HepG2 (cell line): Measurements from ENCODE around the gene SNHG17. TPM values are rescaled to one million over a fixed set of nuclear protein-coding genes. Genes with fewer than 3 reads are reported as not detected.

Experiments
- ATAC-seq: fragments of 200-7000 bp; cut with Tn5 transposase; 3 replicates; pipeline ENCODE4 v1.9.1; 2020; ENCODE audit warnings: mild to moderate bottlenecking, moderate library complexity
- BruUV-seq: library from RNA; stranded (reverse); fragments of 400-500 nt; replicated peaks from 2 replicates; lab custom pipeline; 2021; lab: Mats Ljungman, UMichigan
- CTCF ChIA-PET: fragments of 300-600 bp; formaldehyde crosslinking; extraction: SDS; loops from one replicate; lab custom pipeline; 2021; ENCODE audit warnings: low total read pairs, inconsistent platforms, low intra/inter-chr PET ratio; lab: Yijun Ruan, JAX
- POLR2A ChIA-PET: fragments of 350-600 bp; sonication (Branson Sonifier 250); formaldehyde crosslinking; loops from one replicate; lab custom pipeline; 2020; ENCODE audit warnings: antibody characterized with exemption, inconsistent platforms; lab: Yijun Ruan, JAX
- DNase-seq: peaks from one replicate; pipeline ENCODE4 v3.0.0-alpha.2; 2015; ENCODE audit warnings: low spot score
- FAIRE-seq: peaks from 3 replicates; lab custom pipeline; 2011; peaks lifted over from hg19 to GRCh38; lab: Jason Lieb, UNC
- H2AFZ ChIP-seq: one replicate; pipeline ENCODE4 v1.6.1; 2011; ENCODE audit warnings: low read length, inconsistent platforms
- H3K27ac ChIP-seq: fragments of 300-600 bp; 3 replicates; pipeline ENCODE4 v1.8.0; 2011; ENCODE audit warnings: mixed run types, mild to moderate bottlenecking, mixed read lengths, low read length, inconsistent platforms; ENCODE audit not compliant: insufficient read depth; ENCODE audit errors: extremely low read length
- H3K27me3 ChIP-seq, 2 experiments: fragments of 200-600 bp in 1 of 2; 2 replicates in 1 of 2; 3 replicates in 1 of 2; pipeline versions ENCODE4 v1.6.0 to v1.8.0; 2011; ENCODE audit warnings: low read length in 2 of 2, mild to moderate bottlenecking in 2 of 2, moderate library complexity in 2 of 2, inconsistent platforms in 1 of 2; ENCODE audit not compliant: insufficient read depth in 2 of 2, control insufficient read depth in 1 of 2
- H3K36me3 ChIP-seq, 2 experiments: fragments of 200-600 bp in 1 of 2; replicated peaks in 1 of 2; 2 replicates in 1 of 2; 3 replicates in 1 of 2; pipeline versions ENCODE4 v1.5.1 to v1.8.0; 2011; ENCODE audit warnings: low read length in 2 of 2, inconsistent platforms in 1 of 2; ENCODE audit not compliant: insufficient read depth in 2 of 2, control insufficient read depth in 1 of 2
- H3K4me1 ChIP-seq: 2 replicates; pipeline ENCODE4 v1.5.1; 2012; ENCODE audit warnings: low read length, inconsistent platforms; ENCODE audit not compliant: insufficient read depth
- H3K4me2 ChIP-seq: 2 replicates; pipeline ENCODE4 v1.6.0; 2011; ENCODE audit warnings: low read depth, low read length, inconsistent platforms
- H3K4me3 ChIP-seq, 3 experiments: fragments of 200-600 bp in 1 of 3; sonication (generic), shearing (Covaris generic) in 1 of 3; replicated peaks in 1 of 3; 2 replicates each; pipeline ENCODE4 v1.5.1; 2011 to 2016; ENCODE audit warnings: low read length in 3 of 3, inconsistent platforms in 2 of 3, low read depth in 2 of 3, mild to moderate bottlenecking in 2 of 3, control low read depth in 1 of 3, mixed read lengths in 1 of 3; ENCODE audit not compliant: insufficient read depth in 1 of 3
- H3K79me2 ChIP-seq: one replicate; pipeline ENCODE4 v1.6.1; 2011; ENCODE audit warnings: low read length, inconsistent platforms; ENCODE audit not compliant: insufficient read depth
- H3K9ac ChIP-seq: 2 replicates; pipeline ENCODE4 v1.6.0; 2011; ENCODE audit warnings: mild to moderate bottlenecking, low read depth, low read length, inconsistent platforms; ENCODE audit not compliant: insufficient read depth
- H3K9me3 ChIP-seq: 2 replicates; pipeline ENCODE4 v1.5.1; 2012; ENCODE audit warnings: mild to moderate bottlenecking, low read length
- H4K20me1 ChIP-seq: 2 replicates; pipeline ENCODE4 v1.6.0; 2011; ENCODE audit warnings: inconsistent platforms, mild to moderate bottlenecking, low read length, moderate library complexity; ENCODE audit not compliant: insufficient read depth
- AKNA ChIP-seq: sonication (generic); formaldehyde crosslinking; IDR thresholded peaks from 2 replicates; pipeline ENCODE4 v1.4.0; 2020; ENCODE audit warnings: missing genetic modification reagents, borderline replicate concordance
- ATF4 ChIP-seq, 2 experiments: fragments of 450-650 bp in 1 of 2; sonication (generic) in 1 of 2; formaldehyde crosslinking; IDR thresholded peaks; 2 replicates each; pipeline versions ENCODE4 v1.5.0 to v1.8.0; 2020 to 2022; ENCODE audit warnings: mild to moderate bottlenecking in 1 of 2, missing genetic modification reagents in 1 of 2
- CHCHD3 ChIP-seq: sonication (generic); formaldehyde crosslinking; IDR thresholded peaks from 2 replicates; pipeline ENCODE4 v1.8.0; 2022; ENCODE audit warnings: mild to moderate bottlenecking, missing genetic modification reagents, moderate library complexity
- EZH2 ChIP-seq: conservative IDR thresholded peaks from 2 replicates; pipeline ENCODE4 v1.6.1; 2012; ENCODE audit warnings: mild to moderate bottlenecking, low read depth, low read length, moderate library complexity
- MTF1 ChIP-seq: sonication (generic); formaldehyde crosslinking; IDR thresholded peaks from 2 replicates; pipeline ENCODE4 v1.5.0; 2020; ENCODE audit warnings: missing genetic modification reagents
- MXI1 ChIP-seq: IDR thresholded peaks from 3 replicates; pipeline ENCODE4 v1.6.1; 2012; ENCODE audit warnings: low read depth, low read length, inconsistent platforms, borderline replicate concordance
- NFE2 ChIP-seq: sonication (generic); formaldehyde crosslinking; IDR thresholded peaks from 2 replicates; pipeline ENCODE4 v1.4.0; 2020; ENCODE audit warnings: missing genetic modification reagents
- PAF1 ChIP-seq: IDR thresholded peaks from 2 replicates; pipeline ENCODE4 v1.6.1; 2016; ENCODE audit warnings: missing genetic modification reagents, missing compliant biosample characterization
- ZGPAT ChIP-seq: IDR thresholded peaks from 2 replicates; pipeline ENCODE4 v1.6.1; 2016; ENCODE audit warnings: mild to moderate bottlenecking
- ZNF12 ChIP-seq: sonication (generic); formaldehyde crosslinking; IDR thresholded peaks from 2 replicates; pipeline ENCODE4 v1.5.0; 2020; ENCODE audit warnings: missing genetic modification reagents
- ZNF138 ChIP-seq: sonication (generic); formaldehyde crosslinking; IDR thresholded peaks from 2 replicates; pipeline ENCODE4 v1.5.0; 2020; ENCODE audit warnings: mild to moderate bottlenecking, low read depth, missing genetic modification reagents
- ZNF225 ChIP-seq: sonication (generic); formaldehyde crosslinking; IDR thresholded peaks from 2 replicates; pipeline ENCODE4 v1.4.0; 2020; ENCODE audit warnings: mild to moderate bottlenecking, missing genetic modification reagents
- ZNF616 ChIP-seq: sonication (generic); formaldehyde crosslinking; IDR thresholded peaks from 2 replicates; pipeline ENCODE4 v1.5.0; 2020; ENCODE audit warnings: low read depth, mild to moderate bottlenecking, missing genetic modification reagents
- WGBS: methylation state at CpG from one replicate; pipeline ENCODE4 v1.1.6; 2017; ENCODE audit warnings: low lambda C conversion rate; 5-methylcytosine and 5-hydroxymethylcytosine counted together
- in situ Hi-C: cut with HindIII; loops from 2 replicates; pipeline ENCODE4 v1.10.0; 2017; ENCODE audit warnings: low pct_unique_long_range_greater_than_20kb; ENCODE audit not compliant: extremely low pct_ligation_motif_present
- intact Hi-C: fragments of 100-400 bp; cut with micrococcal nuclease; formaldehyde crosslinking; loops from one replicate; pipeline ENCODE4 v1.10.0; 2022; ENCODE audit not compliant: unreplicated experiment
- polyA plus RNA-seq, 8 experiments: library from polyadenylated mRNA; depleted of rRNA in 3 of 8; stranded (reverse) in 7 of 8; unstranded in 1 of 8; fragments of >200 nt; fragmentation: Illumina TruSeq in 4 of 8; extraction: Trizol in 4 of 8; gene quantifications; 2 replicates each; pipeline versions ENCODE4 v1.2.1 to v1.2.3, GENCODE V29; 2011 to 2016; ENCODE audit warnings: low read depth in 4 of 8, missing spikeins in 1 of 8, mixed read lengths in 1 of 8; ENCODE audit not compliant: insufficient read depth in 1 of 8
- total RNA-seq, 5 experiments: library from RNA; depleted of rRNA; stranded (reverse); fragments of >200 nt; fragmentation: Illumina TruSeq; extraction: Trizol; gene quantifications; 2 replicates each; pipeline ENCODE4 v1.2.3, GENCODE V29; 2016; ENCODE audit warnings: low read depth in 1 of 5
- TF ChIP-seq, protein P1 (sequence below): sonication (generic); formaldehyde crosslinking; conservative IDR thresholded peaks from 2 replicates; pipeline ENCODE4 v1.4.0; 2020; ENCODE audit warnings: missing genetic modification reagents

Gene SNHG17
- total and polyA plus RNA-seq, 2 of the 13 experiments (the other 11 are each of a cell fraction or from before 2014, with no cell fraction given) = 26.2 to 41.2 TPM

GRCh38 chr20:38434301-38434741, 807 bp downstream of the SNHG17 start:
- peaks cover 33 to 44% of the 10 kb centered on the region in 2 experiments for H3K36me3 ChIP-seq
- TF ChIP-seq EZH2 (no peak), PAF1 (0 out of 2 replicates have a peak, but pooled peaks have one; percentile 13), ZNF12 (no peak), CHCHD3 (CRISPR knock-in tag) (no peak), MTF1 (CRISPR knock-in tag) (peak; percentile 18; the same call in 1 of the 2 replicates), ZNF138 (CRISPR knock-in tag) (0 out of 2 replicates have a peak, but pooled peaks have one; percentile 1), ZNF616 (peak; percentile 65; the same call in 1 of the 2 replicates), AKNA (CRISPR knock-in tag) (no peak), NFE2 (no peak), ZNF225 (CRISPR knock-in tag) (peak; percentile 45; the same call in 1 of the 2 replicates), ZGPAT (CRISPR knock-in tag) (no peak), ATF4 (CRISPR knock-in tag; IDR thresholded peaks at IDR 0.05) (0 out of 4 replicates have a peak, but pooled peaks of 1 of the 2 experiments have one; percentile 29), MXI1 (0 out of 3 replicates have a peak, but pooled peaks have one; percentile 17)
- TF ChIP-seq, protein P1, sequence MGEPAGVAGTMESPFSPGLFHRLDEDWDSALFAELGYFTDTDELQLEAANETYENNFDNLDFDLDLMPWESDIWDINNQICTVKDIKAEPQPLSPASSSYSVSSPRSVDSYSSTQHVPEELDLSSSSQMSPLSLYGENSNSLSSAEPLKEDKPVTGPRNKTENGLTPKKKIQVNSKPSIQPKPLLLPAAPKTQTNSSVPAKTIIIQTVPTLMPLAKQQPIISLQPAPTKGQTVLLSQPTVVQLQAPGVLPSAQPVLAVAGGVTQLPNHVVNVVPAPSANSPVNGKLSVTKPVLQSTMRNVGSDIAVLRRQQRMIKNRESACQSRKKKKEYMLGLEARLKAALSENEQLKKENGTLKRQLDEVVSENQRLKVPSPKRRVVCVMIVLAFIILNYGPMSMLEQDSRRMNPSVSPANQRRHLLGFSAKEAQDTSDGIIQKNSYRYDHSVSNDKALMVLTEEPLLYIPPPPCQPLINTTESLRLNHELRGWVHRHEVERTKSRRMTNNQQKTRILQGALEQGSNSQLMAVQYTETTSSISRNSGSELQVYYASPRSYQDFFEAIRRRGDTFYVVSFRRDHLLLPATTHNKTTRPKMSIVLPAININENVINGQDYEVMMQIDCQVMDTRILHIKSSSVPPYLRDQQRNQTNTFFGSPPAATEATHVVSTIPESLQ = no peak

More at GRCh38 chr20:38434301-38434741, 807 bp downstream of the SNHG17 start:
- peaks cover 42% of the 10 kb centered on the region for H3K4me1 ChIP-seq
- DNase-seq = no peak
- no TSS peak for BruUV-seq
- POLR2A ChIA-PET = interaction anchor here (1.0 to 7.1 kb wide), 9 partner anchors 9 to 479 kb away, joined by 3 to 294 read pairs (median 12); partner anchors contain the start of genes RALGAPB, RPRD1B and TTI1
- WGBS = 3% methylated on average over 16 of the region's 16 CpGs
- H3K79me2 ChIP-seq = peaks cover 52% of the 10 kb centered on the region
- H3K4me2 ChIP-seq = peak overlapping the region; percentile 94
- H3K4me3 ChIP-seq = peak overlapping the region; percentile 77 to 87 (median 81)
- H3K9me3 ChIP-seq = no peaks in the 10 kb centered on the region
- intact Hi-C loops = loop anchor here (10.0 kb wide), 1 partner anchor 880 kb away; no protein-coding TSS in a partner anchor
- ATAC-seq = peak; percentile 56
- peak overlapping the region; percentile 90 for H3K9ac ChIP-seq
- peak overlapping the region; percentile 80 for H3K27ac ChIP-seq
- in situ Hi-C loops = loop anchor here (25.0 kb wide), 1 partner anchor 303 kb away; the partner anchor contains the start of gene ACTR5
- CTCF ChIA-PET = interaction anchor here (0.8 to 5.3 kb wide), 4 partner anchors 9 to 97 kb away, joined by 3 to 314 read pairs (median 14); partner anchors contain the start of gene RALGAPB
- H4K20me1 ChIP-seq = peaks cover 43% of the 10 kb centered on the region
- peaks cover 0 to 4% of the 10 kb centered on the region in 2 experiments; a peak in 1 of 5 replicates for H3K27me3 ChIP-seq
- FAIRE-seq = no peak
- H2AFZ ChIP-seq = no peak overlapping the region
